Activated T-cell treated with anti-CD3 and anti-CD28 coated beads for 1 hour (primary cell): ENCODE measurements around the gene HPCAL1.
"Not testable (repeated sequence)": the region's sequence is repeated elsewhere in the genome, so short reads cannot be mapped to it uniquely, and the experiment has no call there.

Experiments
- DNase-seq: peaks from one replicate; pipeline ENCODE4 v3.0.0-alpha.2; 2020; ENCODE audit warnings: low read depth

The HPCAL1 gene

DNA sequence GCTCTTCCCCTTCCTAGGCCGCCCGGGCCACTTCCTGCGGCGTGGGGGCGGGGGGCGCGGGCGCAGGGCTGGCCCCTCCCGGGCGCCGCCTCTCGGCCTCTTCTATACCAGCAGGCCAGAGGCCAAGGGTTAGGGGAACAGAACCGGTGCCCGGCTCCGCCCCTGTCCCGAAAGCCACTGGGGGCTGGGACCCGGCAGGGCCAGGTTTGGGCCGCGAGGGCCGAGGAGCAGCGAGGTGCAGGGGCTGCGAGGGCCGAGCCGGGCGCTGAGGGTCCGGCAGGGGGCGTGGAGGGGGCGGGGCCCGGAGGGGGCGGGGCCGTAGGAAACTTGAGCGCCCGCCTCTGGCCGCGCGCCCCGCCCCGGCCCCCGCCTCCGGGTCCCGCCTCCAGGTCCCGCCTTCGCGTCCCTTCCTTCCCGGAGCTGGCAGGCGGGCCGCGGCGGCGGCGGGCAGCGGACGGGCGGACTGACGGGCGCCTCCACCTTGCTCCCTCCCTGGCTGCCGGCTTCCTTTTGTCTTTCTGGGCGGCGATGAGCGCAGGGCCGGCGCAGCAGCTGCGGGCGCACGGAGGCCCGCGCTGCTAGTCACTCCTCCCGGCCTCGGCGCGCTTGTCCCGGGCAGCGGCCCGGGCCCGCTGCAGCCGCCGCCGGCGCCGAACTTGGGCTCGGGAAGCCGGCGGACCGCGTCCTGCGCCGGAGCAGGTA, at the start of gene HPCAL1:
Gene HPCAL1 (plus strand): TSS at position 426 of the 702 bp plus-strand sequence. CDS start 116,854 bp downstream, outside the sequence.
- peak; percentile 70 for DNase-seq

DNA sequence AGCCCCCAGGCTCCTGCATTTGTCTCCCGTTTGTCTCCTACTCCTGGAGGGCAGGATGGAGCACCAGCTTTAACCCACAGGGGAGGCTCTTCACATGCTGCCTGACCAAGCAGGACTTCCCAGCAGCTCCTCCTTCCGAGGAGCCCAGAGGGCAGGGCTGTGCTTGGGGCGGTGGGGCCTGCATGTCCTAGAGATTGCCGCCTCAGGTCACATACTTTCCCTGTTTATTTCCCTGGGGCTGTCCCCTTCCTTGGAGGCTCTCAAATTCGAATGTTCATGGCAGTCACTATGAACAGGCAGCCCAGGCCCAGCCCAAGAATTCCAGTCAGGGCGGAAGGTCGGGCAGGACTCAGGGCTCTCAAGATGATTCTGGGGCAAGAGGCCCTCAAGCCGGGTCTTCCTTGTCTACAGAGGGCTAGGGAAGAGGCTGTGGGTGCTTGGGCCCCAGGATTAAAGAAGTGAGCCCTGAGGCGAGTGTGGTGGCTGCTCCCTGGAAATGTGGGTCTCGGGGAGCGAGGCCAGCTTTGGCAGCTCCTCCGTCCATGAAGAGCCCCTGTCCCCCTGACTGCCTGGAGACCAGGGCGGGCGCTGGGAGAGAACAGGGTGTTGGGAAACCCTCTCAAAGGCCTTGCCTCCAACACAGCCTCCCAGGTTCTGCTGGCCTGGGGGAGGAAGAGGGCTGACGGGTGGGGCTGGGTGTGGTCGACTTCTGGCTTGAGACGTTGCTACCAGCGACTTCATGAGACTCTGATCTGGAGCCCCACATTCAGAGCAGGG, 48.9 kb upstream of the HPCAL1 start:
- DNase-seq = no peak

DNA sequence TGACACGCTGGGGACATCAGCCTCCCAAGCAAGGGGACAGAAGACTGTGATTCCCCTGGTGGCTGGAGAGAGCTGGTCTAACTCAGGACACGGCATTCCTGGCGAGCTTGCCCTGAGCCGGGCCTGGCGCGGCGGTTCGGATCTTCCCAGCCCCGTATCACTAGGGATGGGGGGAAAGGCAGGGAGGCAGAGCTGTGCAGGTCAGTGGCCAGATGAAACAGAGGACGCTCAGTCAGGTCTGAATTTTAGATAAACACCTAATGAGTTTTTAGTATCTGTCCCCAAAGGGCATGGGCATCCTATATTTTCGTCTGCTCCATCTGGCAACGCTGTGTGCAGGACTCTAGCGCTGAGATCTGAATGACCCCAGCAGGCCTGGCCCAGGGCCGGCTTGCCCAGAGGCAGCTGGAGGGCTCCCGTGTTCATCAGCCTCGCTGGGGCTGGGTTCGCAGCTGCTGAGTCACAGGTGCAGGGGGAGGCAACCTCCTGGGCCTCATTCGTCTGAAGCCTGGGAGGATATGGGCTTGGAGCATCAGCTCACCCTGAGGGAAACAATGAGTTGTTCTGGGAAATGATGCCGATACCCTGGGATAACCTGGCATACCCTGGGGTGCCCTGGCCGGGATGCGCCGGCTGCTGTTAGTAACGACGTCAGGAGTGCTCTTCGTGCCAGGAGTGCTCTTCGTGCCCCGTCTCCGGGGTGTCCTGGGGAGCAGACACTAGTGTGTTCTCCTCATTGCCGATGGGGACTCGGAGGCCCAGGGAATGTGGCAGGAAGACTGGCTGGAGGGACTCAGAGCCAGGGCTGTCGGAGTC, 48.1 kb upstream of the HPCAL1 start:
- DNase-seq = no peak

DNA sequence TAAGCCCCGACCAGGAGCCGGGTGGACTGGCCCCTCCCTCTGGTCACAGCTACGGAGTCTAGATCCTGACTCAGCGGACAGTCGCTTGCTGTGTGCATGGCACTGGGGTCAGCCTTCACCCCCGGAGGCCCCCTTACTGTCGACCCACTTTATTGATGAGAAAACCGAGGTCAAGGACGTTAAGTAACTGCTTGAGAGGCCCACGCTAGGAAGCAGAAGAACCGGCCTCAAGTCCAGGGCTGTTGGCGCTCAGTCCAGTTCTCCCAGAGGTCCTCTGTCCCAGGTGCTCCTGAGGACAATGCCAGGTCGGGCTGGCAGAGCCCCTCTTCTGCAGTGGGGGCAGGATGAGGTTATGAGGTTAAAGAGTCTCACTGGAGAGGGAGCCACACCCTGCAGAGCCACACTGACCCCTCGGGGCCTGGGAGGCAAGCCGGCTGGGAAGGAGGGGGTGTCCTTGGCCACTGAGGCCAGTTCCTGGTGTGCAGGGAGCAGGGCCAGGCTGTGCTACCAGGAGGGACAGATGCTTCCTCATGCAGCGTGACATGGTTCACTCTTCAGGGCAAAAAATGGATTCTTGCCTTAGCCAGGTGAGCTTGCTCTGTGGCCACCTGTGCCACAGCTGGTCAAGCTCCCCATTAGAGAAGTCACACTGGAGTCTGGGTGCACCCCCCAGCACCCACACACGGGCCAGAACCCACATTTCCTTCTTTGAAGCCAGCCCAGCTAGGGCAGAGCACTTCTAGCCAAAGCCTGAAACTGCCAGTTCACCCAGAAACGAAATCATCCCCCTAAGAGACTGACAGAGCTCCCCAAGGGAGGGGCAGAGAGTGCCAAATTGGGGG, 47.3 kb upstream of the HPCAL1 start:
- no peak for DNase-seq

DNA sequence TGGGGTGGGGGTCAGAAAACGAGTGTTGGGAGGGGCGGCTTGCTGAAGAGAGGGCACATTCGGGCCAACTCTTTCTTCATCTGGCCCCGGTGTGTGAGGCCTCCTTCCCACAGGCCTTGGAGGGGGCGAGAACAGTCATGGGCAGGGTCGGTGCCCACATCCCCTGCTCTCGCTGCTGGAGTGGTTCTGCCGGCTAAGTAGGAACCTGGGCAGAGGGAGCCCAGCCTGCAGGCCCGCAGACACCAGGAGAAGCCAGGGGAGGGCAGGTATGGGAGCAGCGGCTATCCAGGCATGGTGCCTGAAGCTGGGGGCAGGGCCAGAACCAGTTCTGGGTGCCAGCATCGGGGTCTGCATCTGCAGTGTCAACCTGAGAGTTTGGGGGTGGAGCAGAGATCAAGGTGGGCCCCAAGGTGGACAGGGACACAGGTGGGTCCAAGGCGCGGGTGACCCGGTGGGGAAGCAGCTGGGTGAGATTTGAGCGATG, 46.6 kb upstream of the HPCAL1 start:
- no peak for DNase-seq

DNA sequence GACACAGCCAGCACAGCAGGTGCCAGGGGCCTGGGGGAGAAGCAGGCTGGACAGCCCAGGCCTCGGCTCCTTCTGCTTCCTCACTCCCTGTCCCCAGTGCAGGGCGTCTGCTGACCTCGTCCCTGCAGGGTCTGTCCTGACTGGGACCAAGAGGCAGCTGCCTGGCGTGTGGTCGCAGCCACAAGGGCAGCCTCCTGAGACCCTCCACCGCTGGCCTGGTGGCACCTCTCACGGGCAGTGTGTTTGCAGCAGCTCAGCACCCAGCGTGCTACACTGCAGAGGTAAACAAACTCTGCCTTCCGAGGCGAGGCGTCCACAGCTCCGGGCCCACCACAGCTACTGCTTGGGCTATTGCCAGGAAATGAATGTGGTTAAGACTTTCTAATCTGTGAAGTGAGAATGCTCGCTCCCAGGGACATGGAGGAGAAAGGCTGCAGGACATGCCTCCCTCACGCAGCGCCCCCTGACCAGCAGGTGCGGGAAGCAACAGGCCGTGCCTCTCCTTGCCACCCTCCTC, 46.1 kb upstream of the HPCAL1 start:
- DNase-seq = no peak

DNA sequence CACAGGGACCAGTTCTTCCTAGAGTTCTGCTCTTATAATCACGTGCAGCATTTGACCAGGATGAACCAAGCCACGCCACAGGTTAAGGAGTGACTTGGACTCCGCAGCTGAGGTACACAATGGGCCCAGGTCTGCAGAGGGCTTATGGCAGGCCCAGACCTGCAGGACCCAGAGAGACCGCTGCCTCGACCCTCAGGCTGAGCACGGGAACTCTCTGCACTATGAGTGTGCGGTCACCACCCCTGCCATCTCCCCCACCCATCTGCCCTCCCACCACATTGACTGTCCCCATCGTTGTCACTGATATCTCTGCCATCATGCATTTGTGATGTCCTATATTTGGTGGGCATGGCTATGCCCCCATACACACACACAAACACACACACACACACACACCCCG, 45.7 kb upstream of the HPCAL1 start:
- DNase-seq = no peak

DNA sequence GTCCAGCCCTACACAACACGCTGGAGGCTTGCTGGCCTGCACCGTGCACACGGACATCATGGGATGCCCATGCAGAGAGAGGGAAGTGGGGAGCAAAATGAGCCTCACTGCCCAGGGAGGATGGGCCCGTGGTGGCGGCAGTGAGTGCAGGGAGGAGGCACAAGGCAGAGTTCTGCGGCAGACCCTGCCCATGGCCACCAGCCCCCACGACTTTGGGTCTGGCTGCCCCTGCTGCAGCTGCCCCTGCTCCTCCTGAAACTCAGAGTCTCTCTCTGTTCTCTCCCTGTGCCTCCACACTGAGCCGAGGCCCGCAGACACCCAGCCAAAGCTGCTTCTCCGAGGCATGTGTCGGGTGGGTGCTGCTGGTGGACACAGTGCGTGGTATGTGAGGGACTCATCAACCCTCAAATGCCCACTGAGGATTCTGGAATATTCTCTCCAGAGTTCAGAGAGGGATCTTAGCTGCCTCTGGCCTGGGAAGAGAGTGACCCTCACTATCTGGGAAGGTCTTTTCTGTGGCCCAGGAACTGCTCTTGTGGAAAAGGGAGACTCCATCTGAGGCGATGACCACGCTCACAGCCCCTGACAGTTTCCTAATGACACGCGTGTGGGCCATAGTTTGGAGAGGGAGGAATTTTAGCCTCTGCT, 45.1 kb upstream of the HPCAL1 start:
- no peak for DNase-seq

DNA sequence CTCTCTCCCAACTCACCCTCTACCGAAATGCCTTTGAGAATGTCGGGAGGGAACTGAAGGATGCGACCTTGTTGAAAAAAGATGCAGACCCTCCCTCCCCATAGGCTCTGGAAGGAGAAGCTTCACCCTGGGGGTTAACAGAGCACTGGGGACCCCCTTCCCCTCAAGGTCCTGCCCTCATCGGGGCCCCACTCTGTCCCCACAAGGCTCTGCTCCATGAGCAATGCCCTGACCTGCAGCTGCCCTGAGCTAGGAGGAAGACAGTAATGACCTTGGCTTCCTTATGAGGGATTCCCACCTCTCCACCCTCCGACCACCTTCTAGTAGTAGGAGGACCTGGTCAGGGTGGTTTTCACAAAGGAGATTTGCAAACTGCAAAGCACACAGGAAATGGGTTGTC, 44.4 kb upstream of the HPCAL1 start:
- DNase-seq = no peak

DNA sequence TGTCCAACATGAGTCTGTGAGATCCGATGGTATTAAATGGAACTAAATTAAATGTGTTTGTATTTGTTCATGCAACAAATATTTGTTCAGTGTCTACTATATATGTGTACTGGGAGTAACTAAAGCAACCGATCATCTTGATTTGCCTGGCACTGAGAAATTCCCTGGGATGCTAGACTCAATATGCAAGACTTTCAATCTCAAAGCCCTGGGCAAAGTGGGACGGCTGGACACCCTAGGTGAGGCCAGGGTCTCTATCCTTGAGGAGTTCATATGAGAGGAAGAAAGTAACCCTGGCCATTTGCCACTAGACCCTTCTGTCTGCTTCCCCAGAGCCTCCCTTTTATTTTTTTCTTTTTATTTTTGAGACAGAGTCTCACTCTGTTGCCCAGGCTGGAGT, 44.0 kb upstream of the HPCAL1 start:
- DNase-seq = no peak

DNA sequence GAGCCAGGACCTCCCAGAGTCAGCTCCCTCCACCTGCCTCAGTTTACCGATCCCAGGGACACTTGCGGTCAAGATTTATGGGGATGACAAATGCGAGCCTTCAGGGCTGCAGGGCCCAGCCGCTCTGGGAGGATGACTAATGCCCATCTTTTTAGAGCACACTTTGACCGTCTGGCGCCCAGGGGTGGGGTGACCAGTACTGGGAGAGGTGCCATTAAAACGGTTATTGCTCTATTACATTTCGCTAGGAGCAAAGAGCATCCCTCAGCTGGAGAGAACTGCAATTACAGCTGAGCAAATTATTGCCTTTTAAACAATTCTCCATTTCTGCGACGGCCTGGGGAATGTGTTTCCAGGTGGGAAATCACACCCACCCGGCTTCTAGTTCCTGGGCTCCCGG, 42.6 kb upstream of the HPCAL1 start:
- DNase-seq = no peak

DNA sequence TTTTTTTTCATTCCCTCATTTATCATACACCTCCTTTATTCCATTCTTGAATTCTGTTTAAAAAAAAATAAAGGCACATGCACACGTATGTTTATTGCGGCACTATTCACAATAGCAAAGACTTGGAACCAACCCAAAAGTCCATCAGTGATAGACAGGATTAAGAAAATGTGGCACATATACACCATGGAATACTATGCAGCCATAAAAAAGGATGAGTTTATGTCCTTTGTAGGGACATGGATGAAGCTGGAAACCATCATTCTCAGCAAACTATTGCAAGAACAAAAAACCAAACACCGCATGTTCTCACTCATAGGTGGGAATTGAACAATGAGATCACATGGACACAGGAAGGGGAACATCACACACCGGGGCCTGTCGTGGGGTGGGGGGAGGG, 39.2 kb upstream of the HPCAL1 start:
- not testable (repeated sequence) for DNase-seq

DNA sequence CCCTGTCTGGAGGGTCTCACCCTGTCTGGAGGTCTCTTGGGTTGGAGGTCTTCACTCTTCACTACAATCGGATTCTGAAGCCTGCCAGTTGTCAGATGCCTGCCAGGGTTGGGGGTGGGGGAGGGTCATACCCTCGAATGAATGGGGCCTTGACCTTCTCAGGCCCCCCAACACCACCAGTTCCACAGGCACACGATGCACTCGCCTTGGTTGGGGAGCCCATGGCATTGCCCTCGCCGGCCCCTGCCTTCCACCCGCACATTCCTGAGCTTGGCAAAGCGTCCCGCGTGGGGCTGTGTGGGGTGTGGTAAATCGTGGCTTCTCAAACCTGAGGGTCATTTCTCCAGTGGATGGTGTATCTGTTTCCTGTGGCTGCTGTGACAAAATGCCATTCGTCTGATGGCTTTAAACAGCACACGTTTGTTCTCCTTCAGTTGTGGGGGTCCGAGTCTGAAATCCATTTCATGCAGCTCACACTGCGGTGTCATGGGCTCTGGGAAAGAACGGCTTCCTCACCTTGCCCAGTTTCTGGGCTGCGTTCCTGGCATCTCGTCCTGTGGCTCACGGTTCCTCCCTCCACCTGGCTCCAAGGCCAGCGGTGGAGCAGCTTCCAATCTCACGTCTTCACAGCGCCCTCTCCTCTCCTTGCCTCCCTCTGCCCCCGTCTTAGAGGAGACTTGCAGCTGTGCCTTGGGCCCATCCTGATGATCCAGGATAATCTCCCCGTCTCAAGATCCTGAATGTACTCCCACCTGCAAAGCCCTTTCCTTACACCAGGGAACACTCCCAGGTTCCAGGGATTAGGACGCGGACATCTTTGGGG, 38.0 kb upstream of the HPCAL1 start:
- DNase-seq = no peak

DNA sequence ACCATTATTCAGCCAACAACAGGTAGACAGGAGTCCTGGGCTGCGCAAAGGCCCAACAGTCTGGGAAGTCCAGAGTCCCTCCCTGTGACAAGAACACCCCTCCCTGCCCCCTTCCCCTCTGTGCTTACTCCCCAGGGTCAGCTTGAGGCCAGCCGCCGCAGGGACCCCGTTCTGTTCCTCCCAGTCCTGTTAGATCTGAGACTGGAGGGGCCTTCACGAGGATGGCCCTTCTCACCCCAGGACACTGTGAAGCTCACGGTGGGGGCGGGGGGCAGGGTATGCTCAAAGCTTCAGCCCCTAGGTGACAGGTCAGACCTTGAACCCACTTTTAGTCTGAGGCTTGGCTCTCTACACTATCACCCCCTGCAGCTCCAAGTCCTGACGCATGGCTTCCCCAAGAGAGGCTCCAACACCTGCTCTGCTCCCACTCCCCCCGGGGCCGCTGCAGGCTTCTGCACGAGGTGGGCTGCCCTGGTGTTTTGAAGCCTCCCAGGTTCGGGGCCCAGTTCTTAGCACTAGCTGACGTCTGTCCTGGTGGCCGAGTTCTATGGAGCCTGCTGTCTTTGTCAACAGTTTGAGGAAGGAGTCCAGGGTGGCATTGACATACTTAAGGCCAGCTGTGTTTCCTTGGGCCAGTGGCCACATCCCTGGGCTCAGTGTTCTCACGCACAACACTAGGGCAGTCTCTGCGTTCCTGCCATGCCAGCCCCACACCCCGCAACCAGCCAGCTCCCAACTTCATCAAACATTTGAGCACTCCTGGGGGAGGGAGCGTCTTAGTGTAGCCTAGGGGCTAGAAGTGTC, 37.2 kb upstream of the HPCAL1 start:
- no peak for DNase-seq

DNA sequence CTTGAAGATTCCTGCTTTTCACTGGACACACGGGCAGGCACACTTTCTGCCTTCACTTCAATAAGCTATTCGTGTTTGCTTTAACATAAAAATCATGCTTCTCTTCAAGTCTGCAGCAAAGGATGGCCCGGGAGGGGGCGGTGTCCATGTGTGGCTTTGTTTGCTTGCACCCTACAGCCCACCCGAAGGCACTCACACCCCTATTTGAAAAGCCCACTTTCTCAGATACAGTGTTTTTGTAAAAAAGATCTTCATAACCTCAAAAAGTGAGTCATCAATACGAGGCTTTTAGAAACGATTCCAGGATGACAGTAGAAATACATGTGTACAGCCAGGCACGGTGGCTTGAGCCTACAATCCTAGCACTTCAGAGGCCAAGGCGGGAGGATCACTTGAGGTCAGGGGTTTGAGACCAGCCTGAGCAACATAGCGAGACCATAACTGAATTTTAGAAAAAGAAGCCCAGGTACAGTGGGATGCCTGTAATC, 36.5 kb upstream of the HPCAL1 start:
- DNase-seq = no peak

DNA sequence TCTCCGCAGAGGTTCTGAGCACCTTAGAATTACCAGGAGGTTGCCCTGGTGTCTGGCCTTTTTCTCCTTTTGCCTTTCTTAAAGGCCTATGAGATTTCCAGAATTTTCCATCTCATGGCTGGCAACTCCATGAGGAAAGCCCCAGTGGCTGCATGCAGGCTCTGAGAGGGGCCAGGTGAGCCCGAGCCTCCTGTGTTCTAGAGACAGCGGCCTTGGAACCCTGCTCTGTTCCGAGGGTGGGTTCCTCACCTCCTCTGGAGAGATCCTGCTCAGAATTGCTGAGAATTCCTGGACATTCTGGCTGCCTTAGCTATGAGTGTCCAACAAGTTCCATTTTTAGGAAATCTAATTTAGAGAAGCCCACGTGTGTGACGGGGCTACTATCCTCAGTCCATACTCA, 35.7 kb upstream of the HPCAL1 start:
- DNase-seq = no peak

DNA sequence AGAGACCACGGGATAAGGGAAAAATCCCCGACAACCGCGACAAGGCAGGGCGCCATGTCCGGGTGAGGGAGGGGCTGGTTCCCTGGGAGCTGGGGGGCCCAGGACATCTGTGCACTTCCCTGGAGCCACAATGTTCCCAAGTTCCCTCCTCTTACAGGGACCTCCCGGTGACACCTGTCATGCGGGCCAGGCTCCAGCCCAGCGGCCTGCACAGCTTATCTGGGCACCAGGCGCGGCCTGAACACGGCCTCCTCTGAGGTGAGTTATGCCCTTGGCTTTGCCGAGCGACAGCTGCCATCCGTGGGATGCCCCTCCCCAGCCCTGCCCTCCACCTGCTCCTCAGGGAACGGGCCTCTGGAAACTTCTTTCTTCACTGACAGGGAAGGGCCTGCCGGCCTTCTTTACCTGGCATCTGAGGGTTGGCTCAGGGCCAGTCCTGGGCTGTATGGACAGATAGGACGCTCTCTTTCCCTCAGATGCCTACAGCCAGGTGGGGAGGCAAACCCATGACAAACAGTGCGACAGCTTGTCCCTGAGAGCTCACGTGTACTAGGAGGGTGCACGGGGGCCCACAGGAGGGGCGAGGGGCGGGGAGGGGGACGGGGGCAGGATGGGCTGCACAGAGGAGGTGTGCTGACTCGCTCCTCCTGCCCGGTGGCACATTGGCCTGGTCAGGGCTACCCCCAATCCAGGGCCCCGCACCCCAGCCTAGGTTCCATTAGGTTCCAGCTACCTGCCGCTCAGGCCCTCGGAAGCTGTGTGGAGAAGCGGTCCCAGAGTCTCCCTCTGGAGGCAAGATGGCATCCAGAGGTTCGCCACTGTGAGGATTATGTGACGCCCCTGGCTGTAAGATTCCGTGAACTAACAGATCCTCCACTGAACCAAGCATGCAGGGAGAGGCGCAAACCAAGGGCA, 34.9 kb upstream of the HPCAL1 start:
- no peak for DNase-seq

DNA sequence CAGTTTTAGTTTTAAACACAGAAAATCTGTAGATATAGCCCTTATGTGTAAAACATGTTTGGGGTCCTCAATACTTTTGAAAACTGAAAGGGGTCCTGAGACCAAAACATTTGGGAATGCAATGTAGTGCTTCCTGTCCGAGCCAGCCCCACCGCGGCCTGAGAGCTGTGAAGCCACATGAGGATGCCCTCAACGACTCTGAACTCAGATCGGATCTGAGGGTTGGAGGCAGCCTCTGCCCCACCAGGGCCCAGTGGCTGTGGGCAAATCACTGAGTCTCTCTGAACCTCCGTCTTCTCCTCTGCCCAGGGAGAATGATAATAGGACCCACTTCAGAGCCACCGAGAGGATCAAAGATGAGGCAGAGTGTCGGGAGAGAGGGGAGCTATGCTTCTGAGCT, 33.4 kb upstream of the HPCAL1 start:
- DNase-seq = no peak
